Testis (tissue), 2 donors: Measurements from ENCODE around the gene TMEM107.

ENCODE experiments used
- CTCF ChIP-seq, 3 experiments: fragments of 450-650 bp in 2 of 3; fragments of 200-600 bp in 1 of 3; sonication (generic) in 1 of 3; IDR thresholded peaks; one replicate each; pipeline ENCODE4 v1.5.1; 2016 to 2019; ENCODE audit warnings: antibody characterized with exemption in 3 of 3, mild to moderate bottlenecking in 2 of 3, moderate library complexity in 1 of 3
- POLR2A ChIP-seq: fragments of 450-650 bp; IDR thresholded peaks from one replicate; pipeline ENCODE4 v1.6.1; 2017; ENCODE audit warnings: antibody characterized with exemption, mild to moderate bottlenecking, moderate library complexity

DNA sequence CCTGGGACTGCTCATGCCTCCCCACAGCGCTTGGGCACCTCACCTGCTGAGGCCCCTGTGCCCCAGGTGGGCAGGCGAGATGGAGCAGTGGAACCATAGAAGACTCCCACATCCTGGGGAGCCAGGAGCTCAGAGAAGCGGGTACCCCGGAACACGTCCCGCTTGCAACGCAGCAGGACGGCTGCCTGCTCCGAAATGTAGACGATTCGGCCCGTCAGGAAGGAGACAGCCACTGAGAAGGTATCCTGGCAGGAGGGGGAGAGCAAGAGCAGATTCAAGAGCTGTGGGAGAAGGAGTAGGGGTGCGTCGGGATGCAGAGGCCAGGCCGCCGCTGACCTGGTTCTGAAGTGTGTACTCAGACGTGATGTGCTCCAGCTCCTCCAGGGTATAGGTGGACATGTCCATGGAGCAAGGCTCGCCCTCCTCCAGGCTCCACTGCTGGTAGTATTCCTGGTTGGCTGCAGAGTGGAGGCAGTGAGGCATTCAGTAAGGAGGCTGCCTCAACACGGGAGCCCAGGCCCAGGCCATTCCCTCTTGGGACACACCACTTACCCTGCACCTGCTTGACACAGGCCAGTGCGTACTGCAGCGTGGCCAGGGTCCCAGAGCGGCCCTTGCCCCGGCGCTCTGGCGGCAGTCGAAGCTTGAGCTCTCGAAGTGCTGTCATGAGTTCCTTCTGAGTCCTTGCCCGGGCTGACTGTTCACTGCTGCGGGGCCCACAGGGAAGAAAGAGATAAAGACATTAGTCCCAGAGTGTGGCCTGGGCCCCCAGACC is 26.6 kb downstream of the TMEM107 start:
- TF ChIP-seq CTCF (IDR thresholded peaks at IDR 0.05), result no peak
- TF ChIP-seq POLR2A, result no peak
